MM.1S (cell line): ENCODE measurements around the gene ZNF793.

Source experiments
- CTCF ChIP-seq: fragments of 300-600 bp; sonication (generic); IDR thresholded peaks from 2 replicates; pipeline ENCODE4 v1.5.1; 2016; ENCODE audit warnings: antibody characterized with exemption, low read length, mixed read lengths
- EZH2 ChIP-seq: fragments of 300-600 bp; sonication (generic); optimal IDR thresholded peaks from 2 replicates; pipeline ENCODE3; 2017; ENCODE audit warnings: low read depth, mild to moderate bottlenecking, antibody characterized with exemption, low read length, mixed read lengths
- EZH2phosphoT487 ChIP-seq: fragments of 300-600 bp; sonication (generic); IDR thresholded peaks from 2 replicates; pipeline ENCODE4 v1.6.1; 2018; ENCODE audit warnings: antibody characterized with exemption, low read length

GRCh38 chr19:37507167-37507464 lies 377 bp downstream of the ZNF793 start:
- TF ChIP-seq CTCF: no peak
- TF ChIP-seq EZH2: no peak
- TF ChIP-seq EZH2phosphoT487: no peak
